ENCODE data around the gene FIBIN.
"Not testable (repeated sequence)": the region's sequence is repeated elsewhere in the genome, so short reads cannot be mapped to it uniquely, and the experiment has no call there.

Gene FIBIN

GRCh38 chr11:26993965-26994457 lies at the start of gene FIBIN:
Gene FIBIN (plus strand): TSS chr11:26994112. CDS start chr11:26994527, 415 bp downstream.
- DNase-seq (ENCODE audit: low read depth in 2 of 2) = no peak

GRCh38 chr11:26944866-26945664 lies 48.8 kb upstream of the FIBIN start:
- no peak for DNase-seq (ENCODE audit: low read depth in 2 of 2)

GRCh38 chr11:26946257-26946716 lies 47.6 kb upstream of the FIBIN start:
- no peak for DNase-seq (ENCODE audit: low read depth in 2 of 2)

- no peak for DNase-seq (ENCODE audit: low read depth in 2 of 2)
Observed at GRCh38 chr11:26947379-26947844, 46.5 kb upstream of the FIBIN start.

GRCh38 chr11:26947904-26948639 lies 45.8 kb upstream of the FIBIN start:
- no peak for DNase-seq (ENCODE audit: low read depth in 2 of 2)

- DNase-seq (ENCODE audit: low read depth in 2 of 2) = no peak
Observed at GRCh38 chr11:26948881-26949280, 45.0 kb upstream of the FIBIN start.

DNA sequence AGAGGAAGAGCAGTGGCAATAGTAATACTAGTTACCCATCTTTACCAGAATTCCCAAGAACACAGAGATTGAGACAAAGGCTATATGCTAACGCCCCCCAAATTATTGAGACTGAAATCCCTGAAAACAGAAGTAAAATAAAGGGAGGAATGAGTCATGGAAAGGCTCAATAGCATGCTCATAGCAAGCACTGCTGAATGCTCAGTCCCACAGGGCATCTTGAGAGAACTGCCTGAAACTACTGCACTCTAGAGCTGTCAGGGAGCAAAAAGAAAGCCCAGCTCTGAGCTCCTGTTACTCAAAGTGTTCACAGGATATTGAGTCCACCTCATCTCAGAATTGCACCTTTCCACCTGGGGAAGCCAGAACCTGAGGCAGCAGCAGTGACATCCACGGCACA lies 44.1 kb upstream of the FIBIN start:
- no peak for DNase-seq (ENCODE audit: low read depth in 2 of 2)

- no peak for DNase-seq (ENCODE audit: low read depth in 2 of 2)
Observed at GRCh38 chr11:26950260-26950719, 43.6 kb upstream of the FIBIN start.

DNA sequence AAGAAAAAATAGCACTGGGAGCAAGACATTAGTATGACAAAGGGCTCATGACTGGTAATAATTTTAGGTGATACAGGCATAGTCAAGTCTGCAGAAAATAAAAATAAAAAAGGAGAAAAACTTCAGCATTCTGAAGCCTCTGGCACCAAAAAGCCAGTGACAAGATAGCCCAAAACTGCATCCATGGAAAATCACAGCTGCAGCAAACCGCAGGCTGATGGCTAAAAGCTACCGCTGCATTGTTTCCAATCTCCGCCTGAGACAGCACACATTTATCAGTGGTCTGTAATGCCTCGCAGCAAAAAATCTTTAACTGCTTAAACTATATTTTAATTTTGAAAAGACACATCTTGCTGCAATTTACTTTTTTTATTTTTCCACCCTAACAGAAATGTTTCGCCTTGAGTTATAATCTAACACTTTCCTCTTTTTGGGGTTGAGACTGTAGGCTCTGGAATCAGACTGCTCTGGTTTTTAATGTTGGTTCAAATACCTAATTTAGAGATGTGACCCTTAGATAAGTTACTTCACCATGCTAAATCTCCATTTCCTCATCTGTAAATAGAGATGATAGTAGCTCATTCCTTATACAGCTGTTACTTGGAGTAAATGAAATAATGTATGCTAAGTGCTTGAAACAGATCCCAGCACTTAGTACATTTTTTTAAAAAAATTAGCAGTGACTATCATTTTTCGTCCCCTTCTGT lies 42.0 kb upstream of the FIBIN start:
- DNase-seq (ENCODE audit: low read depth in 2 of 2) = no peak

GRCh38 chr11:26953770-26954392 lies 40.0 kb upstream of the FIBIN start:
- DNase-seq (ENCODE audit: low read depth in 2 of 2) = no peak

DNA sequence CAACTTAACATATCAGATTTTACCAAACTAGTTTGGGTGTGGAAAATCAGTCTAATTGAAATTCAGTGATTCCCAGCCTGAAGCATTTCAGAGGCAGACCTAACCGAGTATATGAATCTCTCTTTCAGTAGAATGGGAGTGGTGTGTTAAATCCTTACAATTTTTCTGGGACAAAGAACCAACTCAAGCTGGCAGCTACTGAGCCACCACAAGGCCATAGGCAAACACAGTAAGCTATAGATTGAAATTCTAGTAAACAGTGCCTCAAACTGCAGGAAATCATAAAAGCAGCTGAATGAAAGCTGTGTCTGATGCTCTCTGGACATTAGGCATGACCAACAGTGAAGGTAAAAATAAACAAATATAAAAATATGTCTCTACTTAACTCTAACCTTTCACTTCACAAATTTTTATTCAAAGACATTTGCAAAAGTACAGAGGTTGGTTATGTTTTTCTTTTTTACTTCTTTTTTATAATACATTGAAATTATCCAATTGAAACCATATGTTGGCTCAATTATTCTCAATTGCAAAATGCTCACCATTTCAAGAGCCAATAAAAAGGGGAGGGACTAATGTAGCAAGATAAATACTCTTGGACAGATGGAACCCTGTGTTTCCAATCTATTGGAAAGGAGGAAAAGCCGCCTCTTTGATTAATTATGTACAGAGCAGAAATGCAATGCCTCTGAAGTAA lies 35.8 kb upstream of the FIBIN start:
- no peak for DNase-seq (ENCODE audit: low read depth in 2 of 2)

GRCh38 chr11:26958702-26959049 lies 35.2 kb upstream of the FIBIN start:
- DNase-seq (ENCODE audit: low read depth in 2 of 2) = no peak

GRCh38 chr11:26960281-26960680 lies 33.6 kb upstream of the FIBIN start:
- no peak for DNase-seq (ENCODE audit: low read depth in 2 of 2)

- no peak for DNase-seq (ENCODE audit: low read depth in 2 of 2)
Observed at GRCh38 chr11:26963764-26964163, 30.1 kb upstream of the FIBIN start.

DNA sequence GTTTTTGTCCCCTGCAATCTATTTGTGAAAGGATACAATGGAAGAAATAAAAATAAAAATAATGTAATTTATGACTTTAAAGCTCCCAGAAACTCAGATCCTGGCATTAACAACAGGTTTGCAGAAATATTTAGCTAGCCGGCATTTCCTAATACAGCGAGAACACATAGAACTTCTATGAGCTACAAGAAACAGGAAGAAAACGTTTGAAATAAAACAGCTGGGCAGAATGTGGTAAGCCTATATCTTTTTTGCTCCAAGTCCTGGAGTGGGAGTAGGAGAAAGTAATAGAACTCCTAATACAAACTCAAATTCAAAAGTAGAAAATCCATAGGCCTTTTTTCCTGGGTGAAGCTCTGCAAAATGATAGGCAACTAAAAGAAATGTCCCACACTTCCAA lies 29.6 kb upstream of the FIBIN start:
- no peak for DNase-seq (ENCODE audit: low read depth in 2 of 2)

GRCh38 chr11:26964847-26965485 lies 28.9 kb upstream of the FIBIN start:
- DNase-seq (ENCODE audit: low read depth in 2 of 2) = not testable (repeated sequence)

GRCh38 chr11:26971961-26972360 lies 22.0 kb upstream of the FIBIN start:
- DNase-seq (ENCODE audit: low read depth in 2 of 2) = no peak

DNA sequence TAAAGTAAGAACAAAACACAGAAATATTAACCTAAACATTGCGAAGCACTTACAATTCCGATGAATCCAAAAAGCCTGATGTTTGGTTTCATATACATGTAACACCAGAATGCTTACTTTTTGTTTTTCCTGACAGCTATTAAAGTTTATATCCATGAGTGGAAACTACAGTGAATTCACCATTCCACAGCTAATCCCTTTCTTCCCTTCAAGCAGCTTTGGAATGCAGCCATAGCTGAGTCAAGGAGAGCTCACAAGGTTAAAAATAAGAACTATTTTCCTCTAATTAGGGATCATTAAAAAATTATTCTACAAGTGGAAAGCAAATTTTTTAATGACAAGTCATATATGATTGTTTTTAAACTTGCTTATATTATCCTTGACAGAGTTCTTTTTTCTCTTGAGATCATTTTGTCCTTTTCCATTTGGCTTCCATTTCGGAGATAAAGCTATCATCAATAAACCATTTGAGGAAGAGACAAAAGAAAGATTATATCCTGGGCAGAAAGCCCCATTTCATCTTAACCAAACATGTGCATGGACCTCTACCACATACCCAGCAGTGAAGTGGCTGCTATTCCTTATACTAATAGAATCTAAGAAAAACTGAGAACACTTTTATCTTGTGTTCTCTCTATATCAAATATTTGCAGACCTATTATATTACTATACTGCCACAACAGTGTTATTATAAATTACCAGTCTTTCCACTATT lies 19.7 kb upstream of the FIBIN start:
- no peak for DNase-seq (ENCODE audit: low read depth in 2 of 2)

GRCh38 chr11:26974996-26975395 lies 18.9 kb upstream of the FIBIN start:
- no peak for DNase-seq (ENCODE audit: low read depth in 2 of 2)

DNA sequence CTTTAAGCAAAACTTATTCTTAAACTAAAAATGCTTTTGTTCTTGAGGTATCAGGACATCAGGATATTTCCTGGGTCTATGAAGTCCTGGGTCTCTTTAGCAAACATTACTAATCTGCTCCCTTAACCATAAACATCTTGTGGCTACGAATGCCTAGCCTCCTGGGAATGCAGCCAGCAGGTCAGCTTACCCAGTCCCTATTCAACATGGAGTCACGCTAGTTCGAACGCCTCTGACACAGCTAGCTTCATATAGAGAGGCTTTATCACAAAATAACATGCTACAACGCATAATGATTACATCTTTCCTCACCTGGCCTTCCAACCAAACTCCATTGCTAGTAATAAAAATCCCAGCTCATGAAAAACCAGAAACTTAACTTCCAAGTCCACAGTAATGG lies 17.5 kb upstream of the FIBIN start:
- DNase-seq (ENCODE audit: low read depth in 2 of 2) = no peak
